HG02852 (cell line): ENCODE results near the gene WNK4.
"Not testable (repeated sequence)": the region's sequence is repeated elsewhere in the genome, so short reads cannot be mapped to it uniquely, and the experiment has no call there.

Experiments used
- ATAC-seq: cut with Tn5 transposase; IDR thresholded peaks from one replicate; pipeline ENCODE4 v1.9.1; 2021; ENCODE audit warnings: mild to moderate bottlenecking, moderate library complexity; ENCODE audit not compliant: unreplicated experiment

WNK4 gene

DNA sequence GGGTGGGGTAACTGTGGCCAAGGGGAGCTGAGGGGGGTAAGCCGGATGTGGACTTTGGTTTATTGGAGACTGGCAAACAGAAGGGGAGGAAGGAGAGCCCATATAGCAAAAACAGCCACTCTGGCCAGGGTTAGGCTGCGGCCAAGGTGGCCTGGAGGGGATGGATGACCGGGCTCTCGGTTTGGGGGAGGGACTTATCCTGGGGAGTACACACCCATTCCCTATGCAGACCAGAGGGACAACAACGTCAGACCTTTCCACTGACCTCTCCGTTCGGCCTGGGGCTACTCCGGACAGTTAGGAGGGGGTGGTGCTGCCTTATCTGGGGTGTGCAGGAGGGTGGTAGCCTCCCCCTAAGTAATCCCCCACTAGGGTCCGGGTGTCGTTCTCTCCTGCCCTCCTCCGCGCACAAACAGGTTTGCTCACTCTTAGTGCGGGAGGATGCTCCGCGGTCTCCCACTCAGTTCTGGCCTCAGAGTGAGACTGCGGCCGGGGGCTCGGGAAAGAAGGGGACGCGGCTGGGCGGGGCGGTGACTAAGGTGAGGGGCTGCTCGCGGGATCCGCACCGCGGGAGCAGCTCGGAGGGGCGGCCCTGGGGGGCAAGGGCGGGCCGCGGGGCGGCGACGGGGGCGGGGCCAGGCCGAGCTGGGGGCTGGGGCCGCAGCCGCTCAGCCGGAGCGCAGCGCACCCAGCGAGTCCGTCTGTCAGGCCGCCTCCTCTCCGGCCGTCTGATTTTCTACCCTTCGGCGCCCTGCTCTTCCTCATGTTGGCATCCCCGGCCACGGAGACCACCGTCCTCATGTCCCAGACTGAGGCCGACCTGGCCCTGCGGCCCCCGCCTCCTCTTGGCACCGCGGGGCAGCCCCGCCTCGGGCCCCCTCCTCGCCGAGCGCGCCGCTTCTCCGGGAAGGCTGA lies at the start of gene WNK4:
WNK4 (plus strand) TSS at position 675 of the 915 bp plus-strand sequence; CDS start at position 764, 89 bp downstream.
- no peak for ATAC-seq

DNA sequence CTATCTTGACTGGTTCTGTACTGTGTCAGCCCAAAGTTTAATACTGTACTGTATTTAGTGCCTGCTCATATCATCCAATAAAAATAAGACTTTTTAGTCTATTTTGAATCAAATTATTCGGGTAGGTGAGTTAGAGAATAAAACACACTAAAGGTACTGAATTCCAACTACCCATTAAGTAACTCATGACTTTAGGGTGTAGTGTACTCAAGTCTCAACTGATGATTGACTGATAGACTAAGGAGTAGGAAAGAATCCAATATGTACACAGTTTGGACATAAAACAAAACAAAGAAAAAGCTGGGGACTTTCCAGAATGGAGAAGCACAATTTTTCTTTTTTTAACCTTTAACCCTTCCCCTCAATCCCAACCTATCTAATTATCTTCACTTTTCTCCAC lies 39.7 kb upstream of the WNK4 start:
- no peak for ATAC-seq

DNA sequence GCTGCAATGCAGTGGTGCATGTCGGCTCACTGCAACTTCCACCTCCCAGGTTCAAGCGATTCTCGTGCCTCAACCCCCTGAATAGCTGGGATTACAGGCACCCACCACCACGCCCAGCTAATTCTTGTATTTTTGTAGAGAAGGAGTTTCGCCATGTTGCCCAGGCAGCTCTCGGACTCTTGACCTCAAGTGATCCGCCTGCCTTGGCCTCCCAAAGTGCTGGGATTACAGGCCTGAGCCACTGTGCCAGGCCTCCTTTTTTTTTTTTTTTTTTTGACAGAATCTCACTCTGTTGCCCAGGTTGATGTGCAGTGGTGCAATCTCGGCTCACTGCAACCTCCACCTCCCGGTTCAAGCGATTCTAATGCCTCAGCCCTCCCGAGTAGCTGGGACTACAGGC lies 37.5 kb upstream of the WNK4 start:
- not testable (repeated sequence) for ATAC-seq

DNA sequence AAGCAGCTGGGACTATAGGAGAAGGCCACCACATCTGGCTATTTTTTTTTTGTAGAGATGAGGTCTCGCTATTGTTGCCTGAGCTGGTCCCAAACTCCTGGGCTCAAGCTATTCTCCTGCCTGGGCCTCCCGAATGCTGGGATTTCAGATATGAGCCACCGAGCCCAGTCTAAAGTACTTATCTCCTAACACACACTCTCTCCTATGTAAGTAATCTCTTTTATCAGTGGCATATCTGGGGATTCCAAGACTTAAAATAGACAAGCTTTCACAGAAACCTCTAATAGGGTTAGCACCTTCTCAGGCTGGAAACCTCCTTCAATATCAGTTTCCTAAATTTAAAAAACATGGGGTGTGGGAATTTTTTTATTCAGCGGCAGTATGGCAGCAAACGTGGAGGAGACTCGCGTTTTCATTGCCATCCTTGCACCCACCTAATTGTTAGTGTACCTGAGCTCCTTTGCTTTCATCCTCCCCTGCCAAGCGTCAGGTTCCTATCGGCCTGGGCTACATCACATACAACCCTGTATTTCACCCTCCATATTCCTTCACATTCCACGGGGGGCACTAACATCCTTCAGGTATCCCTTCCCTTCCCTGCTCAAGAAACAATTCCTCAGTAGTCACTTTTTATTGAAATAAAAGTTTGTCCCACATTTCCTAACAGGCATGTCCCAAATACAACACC lies 36.7 kb upstream of the WNK4 start:
- no peak for ATAC-seq

DNA sequence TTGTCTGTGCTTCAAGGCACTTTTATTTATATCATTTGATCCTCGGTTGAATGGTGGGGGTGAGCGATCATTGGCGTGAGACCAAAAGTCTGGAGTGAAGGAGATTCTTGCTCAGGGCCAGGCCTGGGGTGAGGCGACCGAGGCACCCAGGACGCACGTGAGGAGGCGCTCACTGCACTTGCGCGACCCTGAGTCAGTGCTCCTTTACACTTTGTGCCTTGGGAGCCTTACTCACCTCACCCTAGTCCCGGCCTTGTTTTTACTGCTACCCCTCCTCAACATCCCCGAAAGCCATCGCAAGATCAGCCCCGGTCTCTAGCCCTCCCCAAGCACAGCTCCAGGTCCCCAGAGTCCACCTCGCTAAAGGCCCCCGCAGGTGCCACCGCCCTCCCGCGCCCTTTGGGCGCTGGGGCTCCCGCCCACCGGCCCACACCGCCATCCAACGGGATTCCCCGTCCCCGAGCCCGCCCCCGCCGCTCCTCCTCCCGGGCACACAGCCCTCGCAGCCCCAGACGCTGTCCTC lies 36.1 kb upstream of the WNK4 start:
- peak; percentile 62 for ATAC-seq

DNA sequence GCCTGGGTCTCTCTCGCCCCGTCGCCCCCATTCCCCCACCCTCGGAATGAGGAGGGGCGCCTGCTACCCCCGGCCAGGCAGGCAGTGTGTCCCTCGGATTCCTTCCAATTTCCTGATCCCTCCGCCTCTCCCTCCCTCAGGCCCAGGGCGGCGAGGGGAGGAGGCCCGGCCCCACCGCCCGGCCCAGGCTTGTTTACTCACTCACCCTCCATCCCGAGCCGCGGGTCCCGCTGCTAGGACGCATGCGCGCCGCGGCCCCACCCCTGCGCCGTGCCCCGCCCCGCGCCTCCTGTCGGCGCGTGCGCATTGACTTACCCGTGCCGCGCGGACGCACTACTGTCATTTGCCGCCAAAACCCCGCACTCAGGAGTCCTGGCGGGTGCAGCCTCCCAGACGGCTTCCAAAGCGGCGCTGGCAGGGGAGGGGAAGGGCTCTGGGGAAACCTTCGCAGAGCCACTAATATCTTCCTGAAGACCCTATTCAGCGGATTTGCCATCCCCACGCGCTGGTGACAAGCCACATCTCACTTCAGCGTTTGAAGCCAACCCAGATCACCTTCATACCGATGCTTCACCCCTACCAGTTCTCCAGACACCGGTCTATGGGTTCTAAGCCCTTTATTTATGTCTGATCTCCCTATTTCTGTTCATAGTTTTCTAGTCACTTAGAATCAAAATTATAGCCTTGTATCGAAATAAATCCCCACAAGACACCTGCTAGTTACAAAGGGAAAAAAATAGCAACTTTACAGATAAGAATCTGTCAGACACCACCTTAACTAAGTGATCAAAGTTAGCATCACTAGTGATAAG lies 35.4 kb upstream of the WNK4 start, which contains the start of gene EZH1:
EZH1 (minus strand) TSS at position 235 of the 812 bp plus-strand sequence. CDS start 16,099 bp downstream, outside the sequence.
- peak; percentile 75 for ATAC-seq

DNA sequence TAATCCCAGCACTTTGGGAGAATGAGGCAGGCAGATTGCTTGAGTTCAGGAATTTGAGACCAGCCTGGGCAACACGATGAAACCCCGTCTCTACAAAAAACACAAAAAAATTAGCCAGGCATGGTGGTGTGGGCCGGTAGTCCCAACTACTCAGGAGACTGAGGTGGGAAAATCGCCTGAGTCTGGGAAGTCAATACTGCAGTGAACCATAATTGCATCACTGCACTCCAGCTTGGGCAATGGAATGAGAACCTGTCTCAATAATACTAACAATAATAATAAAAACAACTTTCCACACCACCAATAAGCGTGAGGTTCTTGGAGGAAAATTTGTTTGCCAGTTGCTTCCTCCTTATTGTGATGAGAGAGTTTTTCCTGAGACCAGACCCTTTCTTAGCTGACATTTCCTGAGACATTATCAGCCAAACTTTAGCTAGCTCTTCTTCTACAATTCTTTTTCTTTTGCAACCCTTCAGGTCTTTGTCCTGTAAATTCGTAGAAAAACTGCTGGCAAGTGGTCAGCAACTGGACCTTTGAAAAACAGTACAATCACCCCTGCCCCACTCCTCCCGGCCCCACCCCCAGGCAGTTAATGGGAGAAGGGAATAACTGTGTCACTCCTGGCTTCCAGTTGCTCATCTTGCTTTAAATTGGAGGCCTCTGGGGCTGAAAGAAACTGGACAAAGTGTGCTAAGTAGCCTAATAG lies 32.1 kb upstream of the WNK4 start:
- ATAC-seq: no peak

DNA sequence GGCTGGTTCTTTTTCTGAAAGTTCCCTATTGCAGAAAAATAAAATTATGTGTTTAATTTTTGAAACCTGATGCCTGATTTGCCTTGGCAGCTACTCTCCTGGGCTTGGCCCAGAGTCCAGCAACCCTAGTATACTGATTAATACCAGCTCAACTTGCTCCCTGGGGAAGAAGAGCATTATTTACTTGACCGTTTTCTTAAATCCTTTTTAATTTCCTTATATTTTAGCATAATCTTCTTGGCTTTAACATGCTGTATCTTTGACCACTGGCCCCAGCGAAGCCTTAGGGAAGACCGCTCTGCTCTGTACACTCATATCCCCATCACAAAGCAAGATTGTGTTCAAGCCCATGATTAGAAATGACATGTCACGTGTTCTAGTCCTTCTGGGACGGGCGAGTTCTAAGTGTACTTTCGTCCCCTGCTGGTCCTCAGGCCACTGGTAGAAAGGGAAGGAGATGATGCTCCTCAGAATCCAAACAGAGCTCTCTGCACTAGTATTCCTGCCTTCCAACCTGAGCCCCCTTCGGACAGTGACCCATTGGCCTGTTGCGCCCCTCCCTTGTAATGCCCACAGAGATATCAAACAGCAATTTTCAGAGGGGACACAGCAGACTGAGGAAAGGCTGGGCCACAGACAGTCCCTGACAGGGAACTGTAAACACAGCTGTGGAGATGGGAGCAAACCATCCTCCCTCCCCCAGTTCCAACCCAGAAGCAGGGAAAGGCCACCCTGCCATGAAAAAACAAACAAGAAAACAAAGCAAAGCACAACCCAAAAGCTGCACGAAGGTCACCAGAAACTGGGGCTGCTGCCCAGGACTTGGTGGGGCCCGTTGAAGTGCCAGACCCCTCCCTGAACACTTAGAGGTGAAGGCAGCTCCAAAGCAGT lies 31.3 kb upstream of the WNK4 start:
- no peak for ATAC-seq

DNA sequence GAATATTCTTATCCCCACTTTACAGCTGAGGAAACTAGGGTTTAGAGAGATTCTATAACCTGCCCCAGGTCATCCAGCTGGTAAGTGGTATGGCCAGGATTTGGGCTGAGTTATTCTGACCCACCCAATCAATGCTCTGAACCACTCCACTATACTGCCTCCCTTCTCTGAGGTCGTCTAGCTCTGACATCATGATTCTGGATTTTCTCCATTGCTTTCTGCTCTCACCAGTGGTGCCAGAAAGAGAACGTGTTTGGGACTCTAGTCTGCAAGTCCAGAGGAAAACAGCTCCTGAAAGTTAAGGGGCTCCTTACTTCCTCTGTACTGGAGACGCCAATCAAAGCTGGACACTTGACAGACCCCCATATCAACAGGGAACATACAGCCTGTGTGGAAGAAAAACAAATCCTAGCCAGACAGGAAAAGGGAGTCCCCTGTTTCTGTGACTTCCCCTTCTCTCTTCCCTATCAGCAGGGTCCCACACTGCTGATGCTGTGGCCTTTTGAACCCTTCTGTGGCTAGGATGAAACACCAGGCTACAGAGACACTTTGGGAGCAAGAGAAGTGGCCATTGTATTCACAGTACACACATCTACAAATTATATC lies 29.6 kb upstream of the WNK4 start:
- no peak for ATAC-seq

DNA sequence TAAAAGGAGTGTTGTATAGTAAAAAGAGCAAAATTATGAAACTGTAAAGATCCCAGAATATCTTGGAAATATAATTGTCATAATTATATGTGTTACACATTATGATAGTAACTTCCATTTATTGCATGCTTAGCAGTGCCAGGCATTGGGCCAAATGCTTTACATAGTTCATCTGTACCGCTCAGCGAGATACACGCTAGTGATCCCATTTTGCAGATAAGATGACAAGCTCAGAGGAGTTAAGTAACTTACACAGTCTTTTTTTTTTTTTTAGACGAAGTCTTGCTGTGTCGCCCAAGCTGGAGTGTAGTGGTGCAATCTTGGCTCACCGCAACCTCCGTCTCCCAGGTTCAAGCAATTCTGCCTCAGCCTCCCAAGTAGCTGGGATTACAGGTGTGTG lies 28.8 kb upstream of the WNK4 start:
- no peak for ATAC-seq

DNA sequence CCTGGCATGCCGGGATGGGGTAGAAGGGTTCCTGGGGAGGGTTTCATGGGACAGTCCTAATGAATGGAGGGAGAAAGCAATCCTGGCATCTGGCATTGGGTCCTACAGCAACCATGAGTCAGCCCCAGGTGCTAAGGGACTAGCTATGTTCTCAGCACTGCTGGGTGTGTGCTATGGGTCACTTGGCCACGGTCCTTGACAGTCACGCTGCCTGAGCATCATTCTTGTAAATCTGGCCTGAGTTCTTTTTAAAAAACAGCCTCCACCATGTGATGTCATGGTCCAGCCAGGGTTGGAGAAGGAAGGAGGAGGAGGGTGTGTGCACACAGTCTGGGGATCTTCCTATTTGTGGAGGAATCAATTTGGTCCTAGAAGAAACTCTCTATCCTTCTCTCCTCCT lies 25.6 kb upstream of the WNK4 start:
- no peak for ATAC-seq

DNA sequence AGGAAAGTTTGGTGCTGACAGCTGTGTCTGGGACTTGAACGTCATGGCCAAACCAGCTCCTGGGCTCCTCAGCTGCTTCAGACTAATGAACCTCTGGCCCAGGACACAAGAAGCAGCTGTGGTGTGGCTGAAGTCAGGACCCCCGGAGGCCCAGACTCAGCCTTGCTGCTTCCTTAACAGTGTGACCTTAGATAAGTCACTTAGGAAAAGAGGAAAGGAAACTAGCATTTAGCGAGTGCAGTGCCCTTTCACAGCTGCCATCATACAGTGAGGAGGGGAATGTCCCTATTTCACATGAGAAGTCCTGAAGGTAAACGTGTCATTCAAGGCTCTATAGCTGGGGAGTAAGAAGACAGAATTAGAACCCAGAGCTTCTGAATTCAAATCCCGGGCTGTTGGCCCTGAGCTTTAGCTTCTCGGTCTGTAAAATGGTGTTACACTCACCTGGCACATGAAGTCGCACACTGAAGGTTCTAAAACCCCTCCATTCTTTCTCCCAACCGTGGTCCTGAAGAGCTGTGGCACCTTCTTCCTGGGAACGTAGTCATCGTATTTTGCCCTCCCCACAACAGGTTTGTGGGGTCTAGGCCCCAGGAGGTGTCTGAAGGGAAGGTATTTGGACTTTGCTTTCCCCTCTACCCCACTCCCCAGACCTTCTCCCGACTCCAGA lies 20.3 kb upstream of the WNK4 start:
- ATAC-seq: no peak

DNA sequence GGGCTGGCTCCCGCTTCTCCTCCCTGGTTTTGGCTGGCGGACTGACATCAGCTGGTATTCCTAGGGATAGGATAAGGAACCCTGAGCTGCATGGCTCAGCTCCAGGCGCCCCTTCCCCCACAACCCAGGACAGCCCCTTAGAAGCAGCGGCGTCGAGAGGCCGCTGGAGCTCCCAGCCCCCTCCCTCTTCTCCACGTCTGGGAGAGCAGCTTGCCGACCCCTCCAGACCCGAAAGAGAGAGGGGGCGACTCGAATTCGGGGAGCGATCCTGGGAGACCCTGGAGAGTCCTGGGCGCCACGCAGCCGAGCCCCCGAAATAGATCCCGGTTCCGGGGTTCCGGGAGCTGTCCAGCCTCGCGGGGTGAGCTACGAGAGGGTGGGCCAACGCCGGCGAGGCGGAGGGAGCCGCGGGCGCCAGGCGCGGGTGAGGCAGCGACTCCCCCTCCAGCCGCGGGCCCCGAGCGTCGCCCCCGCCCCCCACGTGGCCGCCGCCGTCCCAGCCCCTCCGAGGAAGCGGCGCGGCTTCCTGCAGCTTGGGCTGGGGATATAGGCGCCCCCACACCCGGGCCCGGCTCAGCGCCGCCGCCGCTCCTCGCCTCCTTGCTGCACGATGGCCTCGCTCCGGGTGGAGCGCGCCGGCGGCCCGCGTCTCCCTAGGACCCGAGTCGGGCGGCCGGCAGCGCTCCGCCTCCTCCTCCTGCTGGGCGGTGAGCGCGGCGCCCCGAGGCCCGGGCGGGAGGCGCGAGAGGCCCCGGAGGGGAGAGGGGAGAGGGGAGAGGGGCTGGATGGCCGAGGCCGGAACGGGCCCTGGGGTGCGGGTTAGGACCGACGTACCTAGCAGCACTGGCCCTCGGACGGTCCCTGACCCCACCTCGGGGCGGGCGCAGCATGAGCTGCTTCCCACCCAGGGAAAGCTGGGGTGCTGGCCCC lies 19.5 kb upstream of the WNK4 start, which contains the start of gene RAMP2:
RAMP2 (plus strand) TSS at position 576 of the 930 bp plus-strand sequence; CDS start at position 611, 35 bp downstream.
- no peak for ATAC-seq

DNA sequence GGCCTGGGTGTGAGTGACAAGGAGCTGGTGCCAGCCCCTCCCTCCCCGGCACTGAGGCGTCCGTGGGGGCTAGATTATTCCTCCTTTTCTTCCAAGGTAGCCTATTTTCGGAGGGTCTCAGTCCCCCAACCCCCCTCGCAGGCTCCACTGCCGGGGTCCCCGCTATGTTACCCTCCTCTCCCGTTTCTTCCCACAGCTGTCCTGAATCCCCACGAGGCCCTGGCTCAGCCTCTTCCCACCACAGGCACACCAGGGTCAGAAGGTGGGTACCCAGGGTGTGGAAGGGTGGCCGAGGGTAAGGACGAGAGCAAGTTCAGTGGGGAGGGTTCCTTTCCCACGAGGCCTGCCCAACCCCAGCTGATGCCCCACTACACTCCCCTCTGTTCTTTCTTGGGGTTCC lies 18.8 kb upstream of the WNK4 start:
- ATAC-seq: no peak

DNA sequence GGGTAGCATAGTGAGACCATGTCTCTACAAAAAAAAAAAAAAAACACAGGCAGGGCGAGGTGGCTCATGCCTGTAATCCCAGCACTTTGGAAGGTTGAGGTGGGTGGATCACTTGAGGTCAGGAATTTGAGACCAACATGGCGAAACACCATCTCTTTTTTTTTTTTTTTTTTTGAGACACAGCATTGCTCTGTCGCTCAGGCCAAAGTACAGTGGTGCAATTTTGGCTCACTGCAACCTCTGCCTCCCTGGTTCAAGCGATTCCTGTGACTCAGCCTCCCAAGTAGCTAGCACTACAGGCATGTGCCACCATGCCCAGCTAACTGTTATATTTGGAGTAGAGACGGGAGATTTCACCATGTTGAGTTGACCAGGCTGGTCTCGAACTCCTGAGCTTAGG lies 14.3 kb upstream of the WNK4 start:
- no peak for ATAC-seq

DNA sequence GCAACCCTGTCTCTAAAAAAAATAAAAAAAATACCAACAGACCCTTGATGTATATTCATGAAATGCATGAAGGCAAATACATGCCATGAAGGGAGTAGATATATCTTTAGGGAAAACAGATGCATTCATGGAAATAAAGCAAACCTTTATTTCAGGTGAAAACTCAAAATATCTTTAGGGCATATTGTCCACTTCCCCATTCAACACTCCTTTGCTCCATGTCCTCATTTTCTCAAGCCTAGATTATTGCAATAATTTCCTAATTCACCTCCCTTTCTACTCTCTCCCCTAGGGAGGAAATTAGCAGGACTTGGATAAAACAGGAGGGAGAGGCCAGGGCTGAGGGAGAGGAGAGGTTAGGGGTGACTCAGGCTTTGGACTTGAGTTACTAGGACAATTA lies 12.9 kb upstream of the WNK4 start:
- no peak for ATAC-seq

DNA sequence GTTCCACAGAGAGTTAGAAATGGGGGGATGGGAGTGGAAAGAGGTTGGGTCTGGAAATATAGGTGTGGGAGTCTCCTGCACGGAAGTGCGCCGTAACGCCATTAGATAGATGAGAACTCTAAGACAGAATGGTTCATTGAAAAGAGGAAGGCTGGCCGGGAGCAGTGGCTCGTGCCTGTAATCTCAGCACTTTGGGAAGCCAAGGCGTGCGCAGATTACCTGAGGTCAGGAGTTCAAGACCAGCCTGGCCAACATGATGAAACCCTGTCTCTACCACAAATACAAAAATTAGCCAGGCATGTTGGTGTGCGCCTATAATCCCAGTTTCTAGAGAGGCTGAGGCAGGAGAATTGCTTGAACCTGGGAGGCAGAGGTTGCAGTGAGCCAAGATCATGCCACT lies 12.4 kb upstream of the WNK4 start:
- ATAC-seq: not testable (repeated sequence)
